Astrocyte (in vitro differentiated cells and primary cell): ENCODE measurements around the gene TMC2. TPM values are rescaled to one million over a fixed set of nuclear protein-coding genes. Genes with fewer than 3 reads are reported as not detected.
A peak's percentile ranks its signal among the peaks of the same experiment; 100 is the strongest.

Experiments used
- DNase-seq: peaks from one replicate; pipeline ENCODE4 v3.0.0-alpha.2; 2010; ENCODE audit warnings: low read depth
- FAIRE-seq: peaks from 2 replicates; lab custom pipeline; 2011; peaks lifted over from hg19 to GRCh38; lab: Jason Lieb, UNC
- H2AFZ ChIP-seq: 2 replicates; pipeline ENCODE4 v1.6.0; 2012; ENCODE audit warnings: low read depth, low read length, inconsistent platforms
- H3K27ac ChIP-seq: 2 replicates; pipeline ENCODE4 v1.5.1; 2011; ENCODE audit warnings: low read depth, low read length, inconsistent platforms
- H3K27me3 ChIP-seq: 2 replicates; pipeline ENCODE4 v1.6.0; 2011; ENCODE audit warnings: low read length, inconsistent platforms; ENCODE audit not compliant: insufficient read depth
- H3K36me3 ChIP-seq: 2 replicates; pipeline ENCODE4 v1.5.1; 2011; ENCODE audit warnings: low read length, inconsistent platforms; ENCODE audit not compliant: insufficient read depth
- H3K4me1 ChIP-seq: 2 replicates; pipeline ENCODE4 v1.5.1; 2011; ENCODE audit warnings: low read length, inconsistent platforms; ENCODE audit not compliant: insufficient read depth
- H3K4me2 ChIP-seq: 2 replicates; pipeline ENCODE4 v1.6.0; 2012; ENCODE audit warnings: low read length, inconsistent platforms
- H3K4me3 ChIP-seq: 2 replicates; pipeline ENCODE4 v1.5.1; 2011; ENCODE audit warnings: low read depth, mild to moderate bottlenecking, low read length, inconsistent platforms; ENCODE audit not compliant: insufficient read depth
- H3K79me2 ChIP-seq: 2 replicates; pipeline ENCODE4 v1.6.0; 2012; ENCODE audit warnings: mild to moderate bottlenecking, low read length, inconsistent platforms; ENCODE audit not compliant: insufficient read depth
- H3K9ac ChIP-seq: 2 replicates; pipeline ENCODE4 v1.6.0; 2012; ENCODE audit warnings: mild to moderate bottlenecking, low read length, inconsistent platforms
- H3K9me3 ChIP-seq: 2 replicates; pipeline ENCODE4 v1.5.1; 2012; ENCODE audit warnings: low read depth, mild to moderate bottlenecking, low read length, inconsistent platforms; ENCODE audit not compliant: insufficient read depth
- H4K20me1 ChIP-seq: 2 replicates; pipeline ENCODE4 v1.6.0; 2012; ENCODE audit warnings: low read length, inconsistent platforms; ENCODE audit not compliant: insufficient read depth
- H3K27ac Mint-ChIP-seq: one replicate; pipeline ENCODE4 v1.8.0; 2021; ENCODE audit warnings: mild to moderate bottlenecking, mixed read lengths; ENCODE audit not compliant: unreplicated experiment
- H3K27me3 Mint-ChIP-seq: one replicate; pipeline ENCODE4 v1.8.0; 2021; ENCODE audit warnings: low read depth, mixed read lengths; ENCODE audit not compliant: unreplicated experiment
- H3K36me3 Mint-ChIP-seq: one replicate; pipeline ENCODE4 v1.8.0; 2021; ENCODE audit warnings: low read depth, mixed read lengths; ENCODE audit not compliant: unreplicated experiment
- H3K4me1 Mint-ChIP-seq: one replicate; pipeline ENCODE4 v1.8.0; 2021; ENCODE audit warnings: low read depth, mixed read lengths; ENCODE audit not compliant: unreplicated experiment
- H3K4me3 Mint-ChIP-seq: one replicate; pipeline ENCODE4 v1.8.0; 2021; ENCODE audit warnings: mild to moderate bottlenecking, moderate library complexity, mixed read lengths; ENCODE audit not compliant: unreplicated experiment
- H3K9me3 Mint-ChIP-seq: one replicate; pipeline ENCODE4 v1.8.0; 2021; ENCODE audit warnings: mild to moderate bottlenecking, mixed read lengths; ENCODE audit not compliant: unreplicated experiment
- EZH2 ChIP-seq: IDR thresholded peaks from 2 replicates; pipeline ENCODE4 v1.6.1; 2012; ENCODE audit warnings: mild to moderate bottlenecking, low read length, inconsistent platforms; ENCODE audit not compliant: insufficient read depth
- total RNA-seq: library from RNA; stranded (reverse); gene quantifications from 2 replicates; pipeline ENCODE4 v1.2.1, GENCODE V29; 2021
- TF ChIP-seq, protein P1 (sequence below): IDR thresholded peaks from 2 replicates; pipeline ENCODE4 v1.5.1; 2011; ENCODE audit warnings: low read depth, mild to moderate bottlenecking, inconsistent platforms, low read length, moderate library complexity; ENCODE audit not compliant: insufficient read depth

TMC2 gene
- total RNA-seq, 1 donor from 2014 or later, result not detected

DNA sequence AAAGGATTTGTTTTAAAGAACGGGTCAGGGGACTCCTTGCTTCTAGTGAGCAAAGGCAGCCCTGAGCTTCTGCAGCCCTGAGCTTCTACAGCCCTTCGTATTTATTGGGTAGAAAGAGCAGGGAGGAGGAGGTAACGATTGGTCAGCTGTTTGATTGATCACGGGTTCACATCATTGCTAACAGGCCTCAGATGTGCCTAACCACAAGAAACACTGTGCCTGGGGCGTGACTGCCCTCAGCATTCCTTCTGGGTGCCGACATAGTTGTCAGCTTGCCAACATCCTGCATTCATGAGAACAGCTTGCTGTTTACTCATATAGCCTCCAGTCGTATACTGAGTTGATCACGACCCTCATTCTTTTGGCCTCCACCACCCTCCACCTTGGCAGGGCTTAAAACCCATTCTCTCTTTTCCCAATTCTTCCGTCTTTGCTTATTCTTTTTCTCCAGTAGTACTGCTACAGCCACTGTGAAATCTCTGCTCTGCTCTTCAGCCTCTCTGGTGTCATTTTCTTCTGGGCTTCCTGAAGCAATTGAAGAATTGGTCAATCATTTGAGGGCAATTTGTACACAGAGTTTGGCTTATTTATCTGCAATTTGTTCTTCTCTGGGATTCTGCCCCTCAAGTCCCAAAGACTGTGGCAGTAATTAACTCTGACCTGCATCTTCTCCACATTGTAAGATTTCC lies 90.6 kb downstream of the TMC2 start:
- H3K27ac Mint-ChIP-seq, result peak overlapping the region; percentile 38
- DNase-seq (peak; percentile 70), FAIRE-seq (no peak)
- H3K36me3 ChIP-seq, result no peaks in the 10 kb centered on the region
- H3K79me2 ChIP-seq, result no peaks in the 10 kb centered on the region
- H3K4me1 Mint-ChIP-seq, result no peaks in the 10 kb centered on the region
- no peaks in the 10 kb centered on the region for H3K27me3 Mint-ChIP-seq
- TF ChIP-seq, protein P1, sequence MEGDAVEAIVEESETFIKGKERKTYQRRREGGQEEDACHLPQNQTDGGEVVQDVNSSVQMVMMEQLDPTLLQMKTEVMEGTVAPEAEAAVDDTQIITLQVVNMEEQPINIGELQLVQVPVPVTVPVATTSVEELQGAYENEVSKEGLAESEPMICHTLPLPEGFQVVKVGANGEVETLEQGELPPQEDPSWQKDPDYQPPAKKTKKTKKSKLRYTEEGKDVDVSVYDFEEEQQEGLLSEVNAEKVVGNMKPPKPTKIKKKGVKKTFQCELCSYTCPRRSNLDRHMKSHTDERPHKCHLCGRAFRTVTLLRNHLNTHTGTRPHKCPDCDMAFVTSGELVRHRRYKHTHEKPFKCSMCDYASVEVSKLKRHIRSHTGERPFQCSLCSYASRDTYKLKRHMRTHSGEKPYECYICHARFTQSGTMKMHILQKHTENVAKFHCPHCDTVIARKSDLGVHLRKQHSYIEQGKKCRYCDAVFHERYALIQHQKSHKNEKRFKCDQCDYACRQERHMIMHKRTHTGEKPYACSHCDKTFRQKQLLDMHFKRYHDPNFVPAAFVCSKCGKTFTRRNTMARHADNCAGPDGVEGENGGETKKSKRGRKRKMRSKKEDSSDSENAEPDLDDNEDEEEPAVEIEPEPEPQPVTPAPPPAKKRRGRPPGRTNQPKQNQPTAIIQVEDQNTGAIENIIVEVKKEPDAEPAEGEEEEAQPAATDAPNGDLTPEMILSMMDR, result no peak
- TF ChIP-seq EZH2, result no peak
- no peaks in the 10 kb centered on the region for H3K36me3 Mint-ChIP-seq
- H3K4me1 ChIP-seq, result no peaks in the 10 kb centered on the region
- H3K4me3 ChIP-seq, result no peak overlapping the region
- no peaks in the 10 kb centered on the region for H3K27me3 ChIP-seq
- peak overlapping the region; percentile 30 for H3K4me2 ChIP-seq
- no peaks in the 10 kb centered on the region for H4K20me1 ChIP-seq
- no peak overlapping the region for H3K9ac ChIP-seq
- peaks cover 13% of the 10 kb centered on the region for H3K9me3 ChIP-seq
- peak overlapping the region; percentile 20 for H2AFZ ChIP-seq
- H3K4me3 Mint-ChIP-seq, result no peak overlapping the region
- peak overlapping the region; percentile 29 for H3K27ac ChIP-seq
- H3K9me3 Mint-ChIP-seq, result peaks cover 17% of the 10 kb centered on the region

DNA sequence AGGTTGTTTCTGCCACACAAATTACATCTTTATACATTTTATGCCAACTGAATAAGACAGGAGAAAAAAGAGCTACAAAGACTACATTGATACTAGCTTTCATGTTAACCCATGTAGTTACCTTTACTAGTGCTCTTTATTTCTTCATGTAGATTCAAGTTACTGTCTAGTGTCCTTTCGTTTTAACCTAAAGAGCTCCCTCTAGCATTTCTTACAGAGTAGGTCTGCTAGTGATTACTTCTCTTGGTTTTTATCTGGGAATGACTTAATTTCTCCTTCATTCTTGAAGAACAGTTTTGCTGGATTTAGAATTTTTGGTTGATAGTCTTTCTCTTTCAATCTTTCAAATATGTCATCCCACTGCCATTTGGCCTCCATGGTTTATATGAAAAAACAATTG lies 94.9 kb downstream of the TMC2 start:
- Mint-ChIP-seq H3K27ac (no peak overlapping the region), H3K27me3 (peaks cover 19% of the 10 kb centered on the region), H3K9me3 (peaks cover 3% of the 10 kb centered on the region), H3K4me1 (no peaks in the 10 kb centered on the region), H3K36me3 (no peaks in the 10 kb centered on the region), H3K4me3 (no peak overlapping the region)
- H3K79me2 ChIP-seq, result no peaks in the 10 kb centered on the region
- peaks cover 8% of the 10 kb centered on the region for H3K9me3 ChIP-seq
- DNase-seq (no peak), FAIRE-seq (no peak)
- H3K4me2 ChIP-seq, result no peak overlapping the region
- no peaks in the 10 kb centered on the region for H3K4me1 ChIP-seq
- H3K36me3 ChIP-seq, result no peaks in the 10 kb centered on the region
- no peak overlapping the region for H2AFZ ChIP-seq
- H4K20me1 ChIP-seq, result no peaks in the 10 kb centered on the region
- no peak overlapping the region for H3K4me3 ChIP-seq
- TF ChIP-seq, protein P1, result no peak
- TF ChIP-seq EZH2, result no peak
- no peak overlapping the region for H3K27ac ChIP-seq
- H3K27me3 ChIP-seq, result no peaks in the 10 kb centered on the region
- no peak overlapping the region for H3K9ac ChIP-seq

DNA sequence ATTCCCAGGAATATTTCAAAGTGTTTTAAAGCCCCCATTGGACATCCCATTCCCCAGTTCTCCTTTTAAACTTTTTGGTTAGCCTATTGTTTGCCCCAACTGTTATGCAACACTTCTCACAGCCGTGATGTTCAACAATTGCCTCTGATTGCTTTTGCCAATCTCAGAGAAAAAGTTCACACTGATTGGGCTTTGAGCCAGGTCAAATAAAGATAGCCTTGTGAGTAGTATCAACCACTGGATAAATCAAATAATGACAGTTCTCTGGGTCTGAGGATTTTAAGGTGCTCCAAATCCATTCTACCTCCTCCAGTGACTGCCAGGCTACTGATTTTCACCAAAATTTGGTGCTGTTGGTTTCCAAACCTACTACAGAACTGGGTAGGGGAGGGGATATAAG lies 97.0 kb downstream of the TMC2 start:
- Histone ChIP-seq H4K20me1 (no peaks in the 10 kb centered on the region), H3K27me3 (no peaks in the 10 kb centered on the region), H3K9ac (no peak overlapping the region), H3K4me3 (no peak overlapping the region), H2AFZ (no peak overlapping the region), H3K4me2 (no peak overlapping the region), H3K27ac (no peak overlapping the region), H3K4me1 (no peaks in the 10 kb centered on the region), H3K9me3 (no peaks in the 10 kb centered on the region), H3K36me3 (no peaks in the 10 kb centered on the region), H3K79me2 (no peaks in the 10 kb centered on the region)
- H3K27ac Mint-ChIP-seq, result no peak overlapping the region
- DNase-seq (no peak), FAIRE-seq (no peak)
- TF ChIP-seq, protein P1, result no peak
- TF ChIP-seq EZH2, result no peak
- H3K27me3 Mint-ChIP-seq, result peaks cover 21% of the 10 kb centered on the region
- H3K4me3 Mint-ChIP-seq, result no peak overlapping the region
- no peaks in the 10 kb centered on the region for H3K9me3 Mint-ChIP-seq
- no peaks in the 10 kb centered on the region for H3K36me3 Mint-ChIP-seq
- no peaks in the 10 kb centered on the region for H3K4me1 Mint-ChIP-seq
